ENCODE data around the gene RBM33.

GRCh38 chr7:155611808-155612447 is 32.5 kb upstream of the RBM33 start:
- TF ChIP-seq POLR2A (IDR thresholded peaks at IDR 0.05): no peak
- no peak for TF ChIP-seq CTCF (IDR thresholded peaks at IDR 0.05)

Measured in thyroid gland (tissue), 4 donors.